Measurements from ENCODE around the gene TSSK3.
A peak's percentile ranks its signal among the peaks of the same experiment; 100 is the strongest.

TSSK3 gene

GRCh38 chr1:32335535-32335789 lies 26.9 kb upstream of the TSSK3 start:
- Histone ChIP-seq H3K4me1 (ENCODE audit: insufficient read depth, low read length) (peaks cover 39% of the 10 kb centered on the region), H3K36me3 (ENCODE audit: insufficient read depth, low read length) (peaks cover 46% of the 10 kb centered on the region), H3K27ac (ENCODE audit: low read length) (peak overlapping the region; percentile 81), H3K79me2 (ENCODE audit: insufficient read depth, low read length) (peaks cover 42% of the 10 kb centered on the region), H3K4me2 (ENCODE audit: insufficient read depth, low read length) (peak overlapping the region; percentile 94), H2AFZ (ENCODE audit: low read depth, low read length) (no peak overlapping the region), H3K9ac (ENCODE audit: low read depth, low read length) (peak overlapping the region; percentile 83), H3K4me3 (ENCODE audit: low read depth in 1 of 2, low read length in 2 of 2) (peak overlapping the region; percentile 75 to 88), H3K9me3 (ENCODE audit: insufficient read depth, low read length, severe bottlenecking) (no peaks in the 10 kb centered on the region), H4K20me1 (ENCODE audit: insufficient read depth, low read length) (peaks cover 53% of the 10 kb centered on the region), H3K27me3 (ENCODE audit: insufficient read depth, low read length, poor library complexity) (no peaks in the 10 kb centered on the region)
- DNase-seq (no peak), ATAC-seq (ENCODE audit: insufficient read depth, low read depth) (peak; percentile 12; the same call in 2 of the 3 replicates)
- TF ChIP-seq, protein P1, sequence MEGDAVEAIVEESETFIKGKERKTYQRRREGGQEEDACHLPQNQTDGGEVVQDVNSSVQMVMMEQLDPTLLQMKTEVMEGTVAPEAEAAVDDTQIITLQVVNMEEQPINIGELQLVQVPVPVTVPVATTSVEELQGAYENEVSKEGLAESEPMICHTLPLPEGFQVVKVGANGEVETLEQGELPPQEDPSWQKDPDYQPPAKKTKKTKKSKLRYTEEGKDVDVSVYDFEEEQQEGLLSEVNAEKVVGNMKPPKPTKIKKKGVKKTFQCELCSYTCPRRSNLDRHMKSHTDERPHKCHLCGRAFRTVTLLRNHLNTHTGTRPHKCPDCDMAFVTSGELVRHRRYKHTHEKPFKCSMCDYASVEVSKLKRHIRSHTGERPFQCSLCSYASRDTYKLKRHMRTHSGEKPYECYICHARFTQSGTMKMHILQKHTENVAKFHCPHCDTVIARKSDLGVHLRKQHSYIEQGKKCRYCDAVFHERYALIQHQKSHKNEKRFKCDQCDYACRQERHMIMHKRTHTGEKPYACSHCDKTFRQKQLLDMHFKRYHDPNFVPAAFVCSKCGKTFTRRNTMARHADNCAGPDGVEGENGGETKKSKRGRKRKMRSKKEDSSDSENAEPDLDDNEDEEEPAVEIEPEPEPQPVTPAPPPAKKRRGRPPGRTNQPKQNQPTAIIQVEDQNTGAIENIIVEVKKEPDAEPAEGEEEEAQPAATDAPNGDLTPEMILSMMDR (IDR thresholded peaks at IDR 0.05; ENCODE audit: borderline replicate concordance, extremely low read depth, low read length, poor library complexity, severe bottlenecking): no peak
- no peak for TF ChIP-seq EZH2 (IDR thresholded peaks at IDR 0.05; ENCODE audit: borderline replicate concordance, low read depth, low read length, severe bottlenecking)

DNA sequence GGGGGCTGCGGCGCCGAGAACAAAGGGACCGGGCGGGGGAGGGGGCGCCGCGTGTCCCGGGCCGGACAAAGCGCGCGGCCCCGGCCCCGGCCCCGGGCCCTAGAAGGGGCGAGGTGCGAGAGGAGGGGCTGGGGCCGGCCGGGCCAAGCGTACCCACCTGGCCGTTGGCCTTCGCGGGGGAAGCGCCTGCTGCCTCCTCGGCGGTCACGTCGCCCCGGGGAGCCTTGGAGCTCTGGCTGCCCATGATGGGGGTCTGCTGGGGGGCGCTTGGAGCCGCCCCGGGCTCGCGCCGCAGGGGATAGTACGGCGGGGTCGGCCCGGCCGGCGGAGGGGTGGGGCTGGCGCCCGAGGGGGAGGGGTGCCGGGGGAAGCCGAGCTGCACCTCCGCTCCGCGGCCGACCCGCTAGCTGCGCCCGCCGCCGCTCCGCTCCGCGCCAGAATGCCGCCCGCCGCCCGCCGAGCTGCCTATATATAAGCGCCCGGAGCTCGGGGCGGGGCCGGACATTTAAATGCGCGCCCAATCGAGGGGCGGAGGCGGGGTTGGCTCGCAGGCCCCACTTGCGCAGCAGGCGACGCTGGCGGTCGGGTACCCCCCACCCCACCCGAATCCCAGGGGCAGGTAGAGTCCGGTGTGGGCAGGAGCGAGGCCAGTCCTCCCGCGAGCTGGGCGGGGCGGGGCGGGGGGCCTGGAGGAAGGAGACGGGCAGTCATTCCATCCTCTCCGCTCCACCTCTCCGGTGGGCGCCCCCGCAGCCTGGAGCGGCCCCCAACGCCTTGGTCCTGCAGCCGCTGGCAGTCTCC lies 26.3 kb upstream of the TSSK3 start, which contains the start of gene MARCKSL1:
Gene MARCKSL1, minus strand, starts transcription at position 444 of the 801 bp plus-strand sequence. Its CDS starts 200 bp downstream, at position 244.
- Histone ChIP-seq H3K79me2 (ENCODE audit: insufficient read depth, low read length) (peaks cover 42% of the 10 kb centered on the region), H3K4me2 (ENCODE audit: insufficient read depth, low read length) (peak within 1 kb of the TSS; percentile 94), H3K9ac (ENCODE audit: low read depth, low read length) (peak within 1 kb of the TSS; percentile 83), H2AFZ (ENCODE audit: low read depth, low read length) (peak within 1 kb of the TSS; percentile 54; the same call in 1 of the 2 replicates), H3K9me3 (ENCODE audit: insufficient read depth, low read length, severe bottlenecking) (no peaks in the 10 kb centered on the region), H3K27ac (ENCODE audit: low read length) (peak within 1 kb of the TSS; percentile 81), H4K20me1 (ENCODE audit: insufficient read depth, low read length) (peaks cover 53% of the 10 kb centered on the region), H3K4me1 (ENCODE audit: insufficient read depth, low read length) (peaks cover 39% of the 10 kb centered on the region), H3K36me3 (ENCODE audit: insufficient read depth, low read length) (peaks cover 41% of the 10 kb centered on the region), H3K27me3 (ENCODE audit: insufficient read depth, low read length, poor library complexity) (no peaks in the 10 kb centered on the region), H3K4me3 (ENCODE audit: low read depth in 1 of 2, low read length in 2 of 2) (peak within 1 kb of the TSS; percentile 75 to 88)
- ATAC-seq (ENCODE audit: insufficient read depth, low read depth) (peak; percentile 65), DNase-seq (peak; percentile 88)
- TF ChIP-seq, protein P1 (IDR thresholded peaks at IDR 0.05; ENCODE audit: borderline replicate concordance, extremely low read depth, low read length, poor library complexity, severe bottlenecking): no peak
- no peak for TF ChIP-seq EZH2 (IDR thresholded peaks at IDR 0.05; ENCODE audit: borderline replicate concordance, low read depth, low read length, severe bottlenecking)

GRCh38 chr1:32336591-32336932 lies 25.8 kb upstream of the TSSK3 start:
- Histone ChIP-seq H3K36me3 (ENCODE audit: insufficient read depth, low read length) (peaks cover 35% of the 10 kb centered on the region), H3K9ac (ENCODE audit: low read depth, low read length) (peak overlapping the region; percentile 2; the same call in 1 of the 2 replicates), H4K20me1 (ENCODE audit: insufficient read depth, low read length) (peaks cover 50% of the 10 kb centered on the region), H3K79me2 (ENCODE audit: insufficient read depth, low read length) (peaks cover 40% of the 10 kb centered on the region), H3K4me3 (ENCODE audit: low read depth in 1 of 2, low read length in 2 of 2) (peak overlapping the region in 1 of 2 experiments; percentile 18; a peak in 1 of 4 replicates), H2AFZ (ENCODE audit: low read depth, low read length) (no peak overlapping the region), H3K27ac (ENCODE audit: low read length) (no peak overlapping the region), H3K4me2 (ENCODE audit: insufficient read depth, low read length) (peak overlapping the region; percentile 94), H3K4me1 (ENCODE audit: insufficient read depth, low read length) (peaks cover 39% of the 10 kb centered on the region), H3K9me3 (ENCODE audit: insufficient read depth, low read length, severe bottlenecking) (no peaks in the 10 kb centered on the region), H3K27me3 (ENCODE audit: insufficient read depth, low read length, poor library complexity) (no peaks in the 10 kb centered on the region)
- DNase-seq (no peak), ATAC-seq (ENCODE audit: insufficient read depth, low read depth) (no peak)
- no peak for TF ChIP-seq EZH2 (IDR thresholded peaks at IDR 0.05; ENCODE audit: borderline replicate concordance, low read depth, low read length, severe bottlenecking)
- TF ChIP-seq, protein P1 (IDR thresholded peaks at IDR 0.05; ENCODE audit: borderline replicate concordance, extremely low read depth, low read length, poor library complexity, severe bottlenecking): no peak
